Measurements from ENCODE around the gene DPF3.

DPF3 gene

DNA sequence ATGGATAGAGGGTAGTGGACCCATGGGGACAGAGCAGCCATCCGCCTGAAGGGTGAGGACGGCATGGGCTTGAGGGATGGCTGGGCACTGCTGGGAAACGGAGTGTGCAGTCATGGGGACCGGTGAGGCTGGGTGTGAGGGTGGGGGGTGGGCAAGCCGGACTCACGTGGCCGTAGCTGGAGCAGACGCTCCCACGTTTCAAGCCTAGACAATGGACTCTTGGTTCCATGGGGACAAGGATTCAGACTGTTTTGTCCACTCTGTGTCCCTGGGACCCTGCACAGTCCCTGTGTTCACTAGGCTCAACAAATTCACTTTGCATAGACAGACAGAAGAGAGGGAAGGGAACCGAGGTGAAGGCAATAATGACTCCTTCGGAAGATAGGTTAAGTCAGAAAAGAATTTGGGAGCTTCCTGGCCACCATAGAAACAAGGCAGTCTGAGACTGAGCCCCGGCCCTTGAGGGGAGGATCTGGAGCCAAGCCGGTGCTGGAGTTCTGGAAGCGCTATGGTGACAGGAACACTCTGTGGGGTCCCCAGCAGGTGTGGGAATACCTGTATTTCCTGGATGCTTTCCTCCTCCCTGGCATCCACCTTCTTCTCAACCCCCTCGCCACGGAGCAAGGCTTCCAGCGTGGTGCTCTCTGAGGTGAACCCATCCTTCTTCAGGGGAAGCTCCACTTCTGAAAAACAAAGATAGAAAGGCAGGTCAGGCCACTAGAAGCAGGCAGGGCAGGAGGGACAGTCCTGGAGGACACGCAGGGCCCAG lies 162.5 kb downstream of the DPF3 start:
- no peak for ATAC-seq (replicated peaks)
- peaks cover 0 to 2% of the 10 kb centered on the region in 2 donors for H3K9me3 Mint-ChIP-seq
- peaks cover 6 to 15% of the 10 kb centered on the region in 2 donors for H3K4me1 Mint-ChIP-seq
- H3K27me3 Mint-ChIP-seq = no peaks in the 10 kb centered on the region
- no peak for DNase-seq
- peak overlapping the region; percentile 68 for H3K27ac Mint-ChIP-seq
- peaks cover 23 to 38% of the 10 kb centered on the region in 2 donors for H3K36me3 Mint-ChIP-seq
- no peak overlapping the region for H3K4me3 Mint-ChIP-seq

DNA sequence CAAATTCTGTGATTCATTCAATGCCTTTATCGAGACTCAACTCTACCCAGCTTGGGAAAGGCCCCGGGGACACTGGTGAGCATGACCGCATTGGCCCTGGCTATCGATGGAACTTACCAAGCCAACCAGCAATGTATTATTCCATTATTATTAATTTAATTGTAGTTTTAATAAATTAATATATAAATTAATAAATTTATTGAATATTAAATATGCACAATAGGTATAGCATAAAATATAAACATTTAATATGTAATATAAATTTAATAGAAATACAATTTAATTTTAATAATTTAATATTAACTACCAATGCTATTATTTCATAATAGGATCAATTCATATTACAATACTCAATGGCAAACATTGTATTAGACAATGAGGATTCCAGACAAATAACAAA lies 163.4 kb downstream of the DPF3 start:
- H3K27ac Mint-ChIP-seq = no peak overlapping the region
- ATAC-seq (replicated peaks) (no peak), DNase-seq (no peak)
- peaks cover 0 to 2% of the 10 kb centered on the region in 2 donors for H3K9me3 Mint-ChIP-seq
- peaks cover 6 to 15% of the 10 kb centered on the region in 2 donors for H3K4me1 Mint-ChIP-seq
- no peaks in the 10 kb centered on the region for H3K27me3 Mint-ChIP-seq
- no peak overlapping the region for H3K4me3 Mint-ChIP-seq
- peaks cover 23 to 38% of the 10 kb centered on the region in 2 donors for H3K36me3 Mint-ChIP-seq

DNA sequence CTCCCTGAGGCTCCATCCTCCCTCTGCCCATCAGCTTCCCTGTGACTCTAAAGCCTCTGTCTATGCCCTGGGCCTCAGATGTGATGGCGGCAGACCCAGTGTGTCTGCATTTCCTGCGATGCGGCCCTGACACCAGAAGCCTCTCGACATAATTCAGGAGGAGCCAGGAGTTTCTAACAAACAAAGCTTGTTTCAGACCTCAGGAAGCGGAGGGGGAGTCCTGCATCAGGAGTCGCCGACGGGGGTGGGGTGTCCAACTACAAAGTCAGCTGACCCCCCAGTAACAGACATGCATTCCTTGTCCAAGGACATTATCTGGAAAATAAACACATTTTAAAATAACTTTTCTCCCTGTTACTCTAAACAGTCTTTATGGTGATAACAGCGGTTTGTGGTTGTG lies 167.5 kb downstream of the DPF3 start:
- Mint-ChIP-seq H3K36me3 (peaks cover 33 to 42% of the 10 kb centered on the region in 2 donors), H3K9me3 (peaks cover 0 to 2% of the 10 kb centered on the region in 2 donors), H3K27ac (no peak overlapping the region), H3K27me3 (no peaks in the 10 kb centered on the region), H3K4me1 (peaks cover 7 to 10% of the 10 kb centered on the region in 2 donors), H3K4me3 (no peak overlapping the region)
- ATAC-seq (replicated peaks) = no peak
- no peak for DNase-seq

DNA sequence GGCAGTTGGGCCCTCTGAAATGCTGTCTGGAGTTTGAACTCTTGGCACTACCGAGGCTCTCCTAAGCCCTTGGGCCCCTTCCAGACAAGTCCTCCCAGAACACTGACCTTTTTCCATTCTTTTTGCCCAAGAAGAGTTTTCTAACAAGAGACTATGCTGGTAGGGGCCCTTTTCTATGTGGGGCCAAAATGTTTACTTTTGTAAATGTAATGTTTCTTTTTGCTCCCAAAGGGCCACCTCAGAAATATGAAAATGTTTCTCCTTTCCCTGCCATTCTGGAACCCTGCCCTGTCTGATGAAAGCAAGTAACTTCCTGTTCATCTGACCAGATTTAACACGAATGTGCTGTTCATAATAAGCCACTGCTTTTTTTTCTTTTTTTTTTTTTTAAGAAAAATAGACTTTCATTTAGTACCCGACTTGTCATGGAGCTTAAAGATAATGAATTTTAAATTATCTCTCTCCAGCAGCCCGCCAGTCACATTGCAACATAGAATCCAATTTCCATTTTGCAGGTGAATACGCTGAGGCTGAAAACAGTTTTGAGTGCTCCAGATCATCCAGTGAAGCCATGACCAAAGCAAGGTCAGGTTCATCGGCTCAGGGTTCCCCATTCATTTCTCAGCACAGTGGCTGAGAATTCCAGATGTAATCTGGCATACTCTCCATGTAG lies 169.9 kb downstream of the DPF3 start:
- no peak for ATAC-seq (replicated peaks)

DNA sequence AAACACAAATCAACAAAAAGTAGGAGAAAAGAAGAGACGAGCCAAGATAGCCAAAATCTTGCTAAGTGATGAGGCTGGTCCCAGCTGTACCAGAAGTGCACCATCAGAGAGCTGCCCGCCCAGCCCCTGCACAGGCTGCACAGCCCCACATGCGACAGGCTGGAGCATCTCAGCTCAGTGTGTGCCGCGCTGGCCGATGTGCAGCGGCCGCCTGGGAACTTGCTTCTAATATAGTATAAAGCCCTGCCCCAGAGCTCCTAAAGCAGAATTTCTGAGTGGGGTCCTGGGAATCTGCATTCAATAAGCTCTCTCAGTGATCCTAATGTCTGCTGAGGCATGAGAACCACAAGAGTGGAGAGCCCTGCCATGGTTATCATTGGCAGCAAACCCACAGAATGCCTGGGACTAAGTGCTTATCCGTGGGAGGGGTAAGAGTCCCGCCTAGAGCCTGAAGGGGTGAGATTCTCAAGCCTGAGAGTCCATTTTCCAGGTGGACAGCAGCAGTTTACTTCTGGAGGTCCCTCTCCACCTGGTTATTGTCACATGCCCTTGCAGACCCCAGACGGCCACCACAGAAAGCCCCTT lies 171.6 kb downstream of the DPF3 start:
- no peak for ATAC-seq (replicated peaks)
- DNase-seq = no peak
- H3K9me3 Mint-ChIP-seq = no peaks in the 10 kb centered on the region
- H3K27ac Mint-ChIP-seq = no peak overlapping the region
- H3K36me3 Mint-ChIP-seq = peaks cover 10 to 15% of the 10 kb centered on the region in 2 donors
- peaks cover 7 to 14% of the 10 kb centered on the region in 2 donors for H3K4me1 Mint-ChIP-seq
- H3K27me3 Mint-ChIP-seq = no peaks in the 10 kb centered on the region
- no peak overlapping the region for H3K4me3 Mint-ChIP-seq

More for the DNA sequence above, 169.9 kb downstream of the DPF3 start:
- peaks cover 25 to 28% of the 10 kb centered on the region in 2 donors for H3K36me3 Mint-ChIP-seq
- H3K9me3 Mint-ChIP-seq = peaks cover 0 to 2% of the 10 kb centered on the region in 2 donors
- H3K27me3 Mint-ChIP-seq = no peaks in the 10 kb centered on the region
- no peak for DNase-seq
- no peak overlapping the region for H3K27ac Mint-ChIP-seq
- no peak overlapping the region for H3K4me3 Mint-ChIP-seq
- H3K4me1 Mint-ChIP-seq = peaks cover 8 to 10% of the 10 kb centered on the region in 2 donors

DNA sequence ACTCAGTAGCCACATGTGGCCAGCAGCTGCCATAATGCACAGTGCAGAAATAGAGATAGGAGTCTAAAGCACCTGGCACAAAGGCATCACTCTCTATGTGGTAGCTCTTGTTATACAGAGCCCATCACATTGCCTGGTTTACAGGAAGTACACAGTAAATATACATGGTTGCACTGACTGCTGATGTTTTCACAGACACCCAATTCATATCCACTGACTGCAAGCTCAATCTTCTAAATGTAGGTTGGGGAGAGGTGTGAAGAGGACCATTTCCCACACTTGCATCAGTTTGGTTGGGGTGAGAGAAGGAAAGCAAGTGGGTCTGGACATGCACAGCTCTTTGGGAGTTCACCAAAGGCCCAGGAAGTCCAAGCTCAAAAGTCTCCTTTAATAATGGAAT lies 172.8 kb downstream of the DPF3 start:
- ATAC-seq (replicated peaks) = no peak
- H3K4me1 Mint-ChIP-seq = peaks cover 19 to 26% of the 10 kb centered on the region in 2 donors
- no peak for DNase-seq
- peaks cover 5 to 10% of the 10 kb centered on the region in 2 donors for H3K36me3 Mint-ChIP-seq
- no peaks in the 10 kb centered on the region for H3K27me3 Mint-ChIP-seq
- H3K9me3 Mint-ChIP-seq = no peaks in the 10 kb centered on the region
- no peak overlapping the region for H3K4me3 Mint-ChIP-seq
- H3K27ac Mint-ChIP-seq = no peak overlapping the region

DNA sequence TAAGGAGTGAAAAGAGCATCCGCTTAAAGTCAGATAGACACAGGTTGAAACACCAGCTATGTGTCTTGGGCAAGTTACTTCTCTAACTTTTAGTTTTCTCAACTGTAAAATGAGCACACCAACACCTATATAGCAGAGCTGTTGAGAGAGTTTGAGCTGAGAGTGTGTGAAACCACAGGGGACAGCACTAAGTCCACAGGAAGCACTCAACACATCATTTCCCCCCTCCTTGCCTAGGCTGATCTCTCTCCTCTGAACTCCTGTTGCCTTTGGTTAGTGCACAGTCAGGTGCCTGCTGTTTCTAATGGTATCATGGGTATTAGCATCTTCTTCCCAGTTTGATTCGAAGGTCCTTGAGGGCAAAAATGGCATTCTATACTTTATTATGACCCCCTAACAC lies 176.7 kb downstream of the DPF3 start:
- peak in 1 of 2 donors; percentile 60 for ATAC-seq (replicated peaks)
- no peaks in the 10 kb centered on the region for H3K9me3 Mint-ChIP-seq
- H3K27me3 Mint-ChIP-seq = no peaks in the 10 kb centered on the region
- peaks cover 0 to 2% of the 10 kb centered on the region in 2 donors for H3K36me3 Mint-ChIP-seq
- no peak overlapping the region for H3K4me3 Mint-ChIP-seq
- no peak overlapping the region for H3K27ac Mint-ChIP-seq
- no peak for DNase-seq
- peaks cover 46 to 49% of the 10 kb centered on the region in 2 donors for H3K4me1 Mint-ChIP-seq

DNA sequence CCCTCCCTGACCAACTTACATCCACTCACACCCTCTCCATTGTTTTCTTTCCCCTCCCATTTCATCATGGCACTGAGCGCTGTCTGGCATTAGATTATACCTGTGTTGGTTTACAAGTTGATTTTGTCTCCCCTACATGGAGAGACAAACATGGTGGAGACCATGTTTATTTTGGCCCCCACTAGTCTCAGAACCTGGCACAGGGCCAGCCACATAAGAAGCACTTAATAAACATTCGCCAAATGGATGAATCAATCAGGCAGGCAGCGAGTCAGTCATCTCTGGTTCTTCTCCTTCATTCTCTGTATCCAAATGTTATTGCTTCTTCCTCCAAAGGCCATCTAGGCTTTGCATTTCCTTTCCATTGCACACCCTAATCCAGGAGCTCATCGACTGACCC lies 177.4 kb downstream of the DPF3 start:
- no peak overlapping the region for H3K4me3 Mint-ChIP-seq
- H3K27me3 Mint-ChIP-seq = no peaks in the 10 kb centered on the region
- no peak for DNase-seq
- no peaks in the 10 kb centered on the region for H3K9me3 Mint-ChIP-seq
- no peak overlapping the region for H3K27ac Mint-ChIP-seq
- no peak for ATAC-seq (replicated peaks)
- peaks cover 46 to 53% of the 10 kb centered on the region in 2 donors for H3K4me1 Mint-ChIP-seq
- peaks cover under 1% of the 10 kb centered on the region in 2 donors for H3K36me3 Mint-ChIP-seq

DNA sequence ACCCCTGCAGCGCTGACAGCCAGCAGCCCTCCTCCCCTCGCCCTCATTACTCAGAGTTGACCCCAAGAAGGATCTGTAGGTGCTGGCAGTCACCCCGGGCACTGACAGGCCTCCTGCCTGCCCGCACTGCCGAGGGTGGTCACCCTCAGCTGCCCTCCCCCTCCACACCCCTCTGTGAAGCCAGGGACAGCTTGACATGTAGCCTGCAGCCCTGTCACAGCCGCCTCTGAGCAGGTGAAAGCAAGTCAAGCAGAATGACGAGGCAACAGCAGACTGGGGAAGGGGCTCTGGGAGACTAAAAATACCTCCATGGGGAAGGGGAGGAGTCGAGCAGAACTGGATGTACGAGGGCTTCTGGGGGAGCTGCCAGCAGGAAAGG lies 178.1 kb downstream of the DPF3 start:
- Mint-ChIP-seq H3K36me3 (peaks cover 0 to 4% of the 10 kb centered on the region in 2 donors), H3K4me1 (peaks cover 47 to 53% of the 10 kb centered on the region in 2 donors), H3K4me3 (no peak overlapping the region), H3K27me3 (no peaks in the 10 kb centered on the region), H3K9me3 (no peaks in the 10 kb centered on the region), H3K27ac (peak overlapping the region; percentile 54)
- DNase-seq = no peak
- ATAC-seq (replicated peaks) = peak; percentile 11 to 33

DNA sequence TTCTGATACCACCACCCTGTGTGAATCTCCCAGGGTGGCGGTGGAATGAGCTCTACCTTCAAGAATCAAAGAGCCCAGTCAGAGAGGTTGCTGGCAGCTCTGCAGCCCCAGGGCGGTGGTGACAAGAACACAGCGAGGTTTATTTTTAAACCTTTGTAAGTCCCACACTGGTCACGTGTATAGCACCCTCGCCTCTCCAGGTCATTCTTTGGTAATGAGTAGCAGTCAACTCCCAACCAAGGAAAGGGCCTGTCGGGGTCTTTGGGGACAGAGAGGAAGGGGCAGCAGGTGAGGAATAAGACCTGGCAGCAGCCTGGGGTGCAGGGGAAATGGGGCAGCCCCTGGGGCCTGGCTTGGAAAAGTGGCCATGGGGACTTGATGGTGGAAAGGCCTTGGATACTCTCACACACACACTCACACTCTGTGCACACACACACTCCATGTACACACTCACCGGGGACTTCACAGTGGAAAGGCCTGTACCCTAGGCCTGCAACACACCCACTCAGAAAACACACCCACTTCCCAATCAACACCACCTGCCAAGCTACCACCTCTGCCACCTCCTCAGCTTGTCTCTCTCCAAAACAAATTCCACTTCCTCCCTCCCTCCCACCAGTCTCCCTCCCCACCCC lies 178.6 kb downstream of the DPF3 start:
- ATAC-seq (replicated peaks) (peak; percentile 43 to 47), DNase-seq (no peak)
- peak overlapping the region; percentile 7 to 52 for H3K4me3 Mint-ChIP-seq
- peaks cover 0 to 4% of the 10 kb centered on the region in 2 donors for H3K36me3 Mint-ChIP-seq
- H3K9me3 Mint-ChIP-seq = no peaks in the 10 kb centered on the region
- H3K27me3 Mint-ChIP-seq = no peaks in the 10 kb centered on the region
- H3K4me1 Mint-ChIP-seq = peaks cover 45 to 53% of the 10 kb centered on the region in 2 donors
- H3K27ac Mint-ChIP-seq = peak overlapping the region; percentile 77

DNA sequence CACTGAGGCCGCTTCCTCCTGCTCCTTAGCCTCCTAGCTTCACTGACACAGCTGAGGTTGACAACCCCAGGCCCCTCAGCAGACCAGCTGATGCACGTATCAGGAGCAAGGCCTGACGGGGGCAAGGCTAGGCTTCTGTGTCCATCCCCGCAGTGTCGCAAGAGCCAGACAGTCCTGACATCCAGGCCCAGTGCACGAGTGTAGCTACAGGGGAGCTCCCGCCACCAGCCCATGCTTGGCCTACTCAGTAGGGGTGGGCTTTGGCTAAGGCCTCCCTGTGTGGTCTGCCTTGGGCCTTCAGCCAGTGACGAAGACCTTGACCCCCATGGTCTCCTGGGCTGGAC lies 179.1 kb downstream of the DPF3 start:
- DNase-seq (no peak), ATAC-seq (replicated peaks) (no peak)
- H3K4me1 Mint-ChIP-seq = peaks cover 45 to 53% of the 10 kb centered on the region in 2 donors
- H3K27ac Mint-ChIP-seq = peak overlapping the region; percentile 77
- H3K9me3 Mint-ChIP-seq = no peaks in the 10 kb centered on the region
- H3K27me3 Mint-ChIP-seq = no peaks in the 10 kb centered on the region
- peaks cover 0 to 4% of the 10 kb centered on the region in 2 donors for H3K36me3 Mint-ChIP-seq
- H3K4me3 Mint-ChIP-seq = peak overlapping the region; percentile 7 to 52

DNA sequence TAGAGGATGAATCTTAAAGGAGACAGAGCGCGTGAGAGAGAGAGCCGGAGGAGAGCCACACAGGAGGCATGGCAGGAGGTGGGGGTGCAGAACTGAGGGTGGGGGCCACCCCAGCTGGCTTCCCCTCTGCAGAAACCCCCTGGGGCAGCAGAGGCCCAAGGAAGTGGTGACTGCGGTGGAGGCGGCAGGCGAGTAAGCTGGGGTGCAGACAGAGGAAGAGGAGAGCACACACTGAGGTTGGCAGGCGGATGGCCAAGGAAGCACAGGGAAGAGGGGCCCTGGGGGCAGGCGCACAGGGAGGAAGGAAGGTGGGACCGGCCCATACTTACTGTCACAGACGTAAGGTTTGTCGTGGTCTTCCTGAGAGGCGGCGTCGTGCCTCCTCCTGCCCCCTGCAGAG lies 179.8 kb downstream of the DPF3 start:
- H3K27me3 Mint-ChIP-seq = no peaks in the 10 kb centered on the region
- H3K9me3 Mint-ChIP-seq = no peaks in the 10 kb centered on the region
- peaks cover 45 to 53% of the 10 kb centered on the region in 2 donors for H3K4me1 Mint-ChIP-seq
- DNase-seq (peak; percentile 57), ATAC-seq (replicated peaks) (peak; percentile 86 to 92)
- H3K27ac Mint-ChIP-seq = peak overlapping the region; percentile 85
- H3K4me3 Mint-ChIP-seq = peak overlapping the region; percentile 52 to 67
- peaks cover 0 to 4% of the 10 kb centered on the region in 2 donors for H3K36me3 Mint-ChIP-seq

DNA sequence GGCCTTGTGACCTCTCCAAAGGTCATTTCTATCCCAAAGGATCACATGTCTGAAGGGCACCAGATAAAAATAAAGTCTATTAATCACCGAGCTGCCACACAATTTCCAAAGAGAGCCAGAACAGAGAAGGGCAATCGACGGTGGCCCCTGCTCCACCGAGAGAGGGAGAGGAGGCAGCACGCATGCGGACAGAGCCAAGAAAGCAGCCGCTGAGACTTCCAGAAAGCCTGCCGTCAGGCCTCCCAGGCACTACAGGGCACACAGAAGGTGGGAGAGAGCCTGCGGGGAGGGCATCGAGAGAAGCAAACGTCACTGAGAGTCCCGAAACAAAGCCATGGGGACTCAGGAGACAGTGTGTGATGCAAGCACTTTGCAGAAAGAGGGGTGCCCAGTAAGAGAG lies 182.0 kb downstream of the DPF3 start:
- ATAC-seq (replicated peaks) = no peak
- no peak for DNase-seq
- Mint-ChIP-seq H3K4me1 (peaks cover 39 to 46% of the 10 kb centered on the region in 2 donors), H3K4me3 (no peak overlapping the region), H3K36me3 (peaks cover 2 to 11% of the 10 kb centered on the region in 2 donors), H3K27me3 (no peaks in the 10 kb centered on the region), H3K27ac (no peak overlapping the region), H3K9me3 (no peaks in the 10 kb centered on the region)

DNA sequence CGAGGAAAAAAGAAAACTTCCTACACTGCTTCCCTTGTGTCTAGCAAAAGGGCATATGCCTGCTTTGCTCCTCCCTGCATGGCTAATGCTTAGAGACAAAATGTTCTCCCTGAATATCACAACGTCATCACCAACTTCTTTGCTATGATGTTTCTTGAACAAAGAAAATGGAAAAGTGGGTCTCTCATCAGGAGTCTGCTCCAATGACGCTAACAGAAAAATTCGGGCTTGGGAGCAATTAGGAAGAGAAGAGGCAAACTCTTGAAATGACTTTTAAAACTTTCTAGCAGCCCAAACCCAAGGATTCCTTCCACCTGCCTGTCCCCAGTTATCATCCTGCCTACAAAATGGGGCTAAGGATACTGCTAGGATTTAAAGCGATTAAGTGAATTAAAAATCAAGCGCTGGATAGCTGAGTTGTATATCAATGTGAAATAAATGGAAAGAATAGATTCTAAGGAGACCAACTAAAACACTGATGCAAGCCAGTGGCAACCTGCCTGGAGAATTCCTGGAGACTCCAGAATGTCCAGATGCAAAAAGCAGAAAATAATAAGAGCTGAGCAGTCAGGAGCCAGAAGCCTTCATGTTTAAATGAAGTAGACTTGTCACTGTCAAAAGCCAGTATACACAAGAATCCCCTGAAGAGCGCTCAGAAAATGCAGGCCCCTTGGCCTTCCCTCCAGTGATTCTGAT lies 183.8 kb downstream of the DPF3 start:
- H3K9me3 Mint-ChIP-seq = no peaks in the 10 kb centered on the region
- H3K27ac Mint-ChIP-seq = no peak overlapping the region
- H3K27me3 Mint-ChIP-seq = no peaks in the 10 kb centered on the region
- H3K4me1 Mint-ChIP-seq = peaks cover 24 to 28% of the 10 kb centered on the region in 2 donors
- peaks cover 2 to 11% of the 10 kb centered on the region in 2 donors for H3K36me3 Mint-ChIP-seq
- H3K4me3 Mint-ChIP-seq = no peak overlapping the region
- ATAC-seq (replicated peaks) = no peak
- DNase-seq = no peak
